ENCODE results near the gene ENTREP3. TPM values are rescaled to one million over a fixed set of nuclear protein-coding genes. Genes with fewer than 3 reads are reported as not detected.
"Not testable (repeated sequence)": the region's sequence is repeated elsewhere in the genome, so short reads cannot be mapped to it uniquely, and the experiment has no call there.

ENTREP3 gene
- total and polyA plus RNA-seq, 10 donors: 6.5 to 19.3 (median 11.9) TPM

DNA sequence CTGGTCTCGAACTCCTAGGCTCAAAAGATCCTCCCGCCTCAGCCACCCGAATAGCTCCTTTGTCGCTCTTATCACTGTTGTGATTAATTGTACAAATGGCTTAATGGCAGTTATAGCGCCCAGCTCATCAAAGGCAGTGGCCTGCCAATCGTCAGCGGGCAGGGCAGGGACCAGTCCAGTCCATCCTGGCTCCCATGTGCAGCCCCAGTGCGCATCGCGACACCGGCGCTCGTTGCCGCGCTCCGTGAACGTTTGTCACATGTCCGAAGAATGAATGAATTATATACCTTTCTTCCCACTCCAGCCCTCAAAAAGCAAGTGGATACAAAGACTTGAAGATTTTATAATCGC is 28.4 kb downstream of the ENTREP3 start:
- Histone ChIP-seq H3K9me3 (no peaks in the 10 kb centered on the region), H3K4me1 (peaks cover 7 to 63% (median 47%) of the 10 kb centered on the region in 6 donors), H3K27me3 (replicated peaks in 1 of 7) (no peaks in the 10 kb centered on the region), H3K27ac (peak overlapping the region; percentile 71 to 90 (median 90)), H3K36me3 (no peaks in the 10 kb centered on the region), H3K4me3 (peak overlapping the region; percentile 52 to 81 (median 62))
- TF ChIP-seq, protein P1, sequence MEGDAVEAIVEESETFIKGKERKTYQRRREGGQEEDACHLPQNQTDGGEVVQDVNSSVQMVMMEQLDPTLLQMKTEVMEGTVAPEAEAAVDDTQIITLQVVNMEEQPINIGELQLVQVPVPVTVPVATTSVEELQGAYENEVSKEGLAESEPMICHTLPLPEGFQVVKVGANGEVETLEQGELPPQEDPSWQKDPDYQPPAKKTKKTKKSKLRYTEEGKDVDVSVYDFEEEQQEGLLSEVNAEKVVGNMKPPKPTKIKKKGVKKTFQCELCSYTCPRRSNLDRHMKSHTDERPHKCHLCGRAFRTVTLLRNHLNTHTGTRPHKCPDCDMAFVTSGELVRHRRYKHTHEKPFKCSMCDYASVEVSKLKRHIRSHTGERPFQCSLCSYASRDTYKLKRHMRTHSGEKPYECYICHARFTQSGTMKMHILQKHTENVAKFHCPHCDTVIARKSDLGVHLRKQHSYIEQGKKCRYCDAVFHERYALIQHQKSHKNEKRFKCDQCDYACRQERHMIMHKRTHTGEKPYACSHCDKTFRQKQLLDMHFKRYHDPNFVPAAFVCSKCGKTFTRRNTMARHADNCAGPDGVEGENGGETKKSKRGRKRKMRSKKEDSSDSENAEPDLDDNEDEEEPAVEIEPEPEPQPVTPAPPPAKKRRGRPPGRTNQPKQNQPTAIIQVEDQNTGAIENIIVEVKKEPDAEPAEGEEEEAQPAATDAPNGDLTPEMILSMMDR (IDR thresholded peaks at IDR 0.05 in 8 of 11, conservative IDR thresholded peaks at IDR 0.05 in 3 of 11): peak in 6 of 11 experiments; percentile 0 to 30 (median 26)
- TF ChIP-seq POLR2AphosphoS5 (IDR thresholded peaks at IDR 0.05): no peak
- WGBS, 5 donors: 0 to 1% (median 0%) methylated on average over 19 of the region's 19 CpGs
- intact Hi-C loops (cut with DNase I; ENCODE audit: low total_unique reads): loop anchor here (10.0 kb wide), 1 partner anchor 52 kb away; the partner anchor contains the start of genes KRTCAP2 and TRIM46
- peak; percentile 89 for DNase-seq

DNA sequence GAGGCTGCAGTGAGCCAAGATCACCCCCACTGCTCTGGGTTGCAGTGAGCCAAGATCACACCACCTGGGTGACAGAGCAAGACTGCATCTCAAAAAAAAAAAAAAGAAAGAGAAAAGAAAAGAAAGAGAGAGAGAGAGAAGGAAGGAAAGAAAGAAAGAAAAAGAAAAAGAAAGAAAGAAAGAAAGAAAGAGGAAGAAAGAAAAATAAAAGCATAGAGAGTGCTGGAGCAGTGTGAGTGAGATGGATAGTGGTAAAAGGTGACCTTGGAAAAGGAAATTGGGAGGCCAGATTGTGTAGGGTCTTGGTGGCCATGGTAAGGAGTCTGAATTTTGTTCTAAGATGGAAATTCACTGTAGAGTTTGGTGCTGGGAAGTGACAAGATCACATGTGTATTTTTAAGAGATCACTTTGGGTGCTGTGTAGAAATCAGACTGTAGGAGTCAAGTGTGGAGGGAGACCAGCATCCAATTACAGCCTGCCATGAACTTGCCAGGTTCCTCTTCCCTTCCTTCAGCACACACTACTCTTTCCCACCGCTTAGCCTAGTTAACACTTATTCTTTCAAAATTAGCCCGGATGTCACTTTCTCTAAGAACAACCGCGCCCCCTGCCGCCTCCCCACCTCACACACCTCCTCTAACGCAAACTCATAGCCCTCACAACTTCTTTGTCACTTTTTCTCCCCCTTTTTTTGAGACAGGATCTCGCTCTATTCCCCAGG is 28.9 kb downstream of the ENTREP3 start:
- Histone ChIP-seq H3K4me1 (peaks cover 7 to 68% (median 49%) of the 10 kb centered on the region in 6 donors), H3K36me3 (no peaks in the 10 kb centered on the region), H3K4me3 (peak overlapping the region; percentile 52 to 81 (median 62)), H3K9me3 (no peaks in the 10 kb centered on the region), H3K27ac (peak overlapping the region; percentile 71 to 90 (median 90)), H3K27me3 (replicated peaks in 1 of 7) (no peaks in the 10 kb centered on the region)
- 0 to 1% (median 0%) methylated on average over 7 of the region's 7 CpGs for WGBS, 5 donors
- intact Hi-C loops (cut with DNase I; ENCODE audit: low total_unique reads): loop anchor here (10.0 kb wide), 1 partner anchor 52 kb away; the partner anchor contains the start of genes KRTCAP2 and TRIM46
- TF ChIP-seq, protein P1 (IDR thresholded peaks at IDR 0.05 in 8 of 11, conservative IDR thresholded peaks at IDR 0.05 in 3 of 11): peak; percentile 46 to 93 (median 79)
- no peak for TF ChIP-seq POLR2A (IDR thresholded peaks at IDR 0.05)
- peak in 1 of 3 donors; percentile 9 for TF ChIP-seq POLR2AphosphoS5 (IDR thresholded peaks at IDR 0.05)
- peak; percentile 92 for DNase-seq

DNA sequence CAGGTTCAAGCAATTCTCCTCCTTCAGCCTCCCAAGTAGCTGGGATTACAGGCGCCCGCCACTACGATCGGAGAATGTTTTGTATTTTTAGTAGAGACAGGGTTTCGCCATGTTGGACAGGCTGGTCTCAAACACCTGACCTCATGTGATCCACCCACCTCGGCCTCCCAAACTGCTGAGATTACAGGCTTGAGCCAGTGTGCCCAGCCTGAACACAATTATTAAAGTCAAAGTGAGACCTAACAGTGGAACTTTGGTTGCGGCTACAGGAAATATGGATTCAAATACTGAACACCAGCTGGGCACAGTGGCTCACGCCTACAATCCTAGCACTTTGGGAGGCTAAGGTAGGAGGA is 29.9 kb downstream of the ENTREP3 start:
- not testable (repeated sequence) for H3K9me3 ChIP-seq; H3K27me3 ChIP-seq (replicated peaks in 1 of 7); DNase-seq; H3K4me3 ChIP-seq; H3K36me3 ChIP-seq
- WGBS, 5 donors: 88 to 94% (median 93%) methylated on average over 8 of the region's 8 CpGs
- intact Hi-C loops (cut with DNase I; ENCODE audit: low total_unique reads): loop anchor here (10.0 kb wide), 1 partner anchor 51 kb away; the partner anchor contains the start of genes KRTCAP2 and TRIM46
- Histone ChIP-seq H3K27ac (peak overlapping the region in 4 of 8 donors; percentile 89 to 90 (median 90)), H3K4me1 (peaks cover 7 to 77% (median 51%) of the 10 kb centered on the region in 6 donors)

DNA sequence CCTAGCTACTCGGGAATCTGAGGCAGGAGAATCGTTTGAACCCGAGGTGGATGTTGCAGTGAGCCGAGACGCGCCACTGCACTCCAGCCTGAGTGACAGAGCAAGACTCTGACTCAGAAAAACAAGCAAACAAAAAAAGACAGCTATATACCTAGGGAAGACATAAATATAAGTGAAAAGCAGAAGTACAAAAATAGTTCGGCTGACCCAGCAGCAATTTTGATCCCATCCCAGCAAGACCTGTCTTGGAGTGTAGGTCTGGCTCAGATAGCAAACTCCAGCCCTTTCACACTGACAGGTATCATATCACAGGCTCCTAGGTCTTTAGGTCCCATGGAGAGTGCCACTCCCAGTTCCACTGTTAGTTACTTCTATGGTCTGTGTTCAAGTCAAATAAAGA is 32.2 kb downstream of the ENTREP3 start:
- Histone ChIP-seq H3K27me3 (replicated peaks in 1 of 7) (no peaks in the 10 kb centered on the region), H3K4me1 (peaks cover 7 to 91% (median 54%) of the 10 kb centered on the region in 6 donors), H3K27ac (peak overlapping the region in 3 of 8 donors; percentile 10 to 56 (median 30)), H3K4me3 (no peak overlapping the region), H3K9me3 (no peaks in the 10 kb centered on the region), H3K36me3 (no peaks in the 10 kb centered on the region)
- 40 to 58% (median 52%) methylated on average over 7 of the region's 7 CpGs for WGBS, 5 donors
- TF ChIP-seq, protein P1 (IDR thresholded peaks at IDR 0.05 in 8 of 11, conservative IDR thresholded peaks at IDR 0.05 in 3 of 11): no peak
- TF ChIP-seq POLR2AphosphoS5 (IDR thresholded peaks at IDR 0.05) (no peak), POLR2A (IDR thresholded peaks at IDR 0.05) (no peak)
- intact Hi-C loops (cut with DNase I; ENCODE audit: low total_unique reads): loop anchor here (10.0 kb wide), 1 partner anchor 48 kb away; the partner anchor contains the start of genes KRTCAP2 and TRIM46
- no peak for DNase-seq

DNA sequence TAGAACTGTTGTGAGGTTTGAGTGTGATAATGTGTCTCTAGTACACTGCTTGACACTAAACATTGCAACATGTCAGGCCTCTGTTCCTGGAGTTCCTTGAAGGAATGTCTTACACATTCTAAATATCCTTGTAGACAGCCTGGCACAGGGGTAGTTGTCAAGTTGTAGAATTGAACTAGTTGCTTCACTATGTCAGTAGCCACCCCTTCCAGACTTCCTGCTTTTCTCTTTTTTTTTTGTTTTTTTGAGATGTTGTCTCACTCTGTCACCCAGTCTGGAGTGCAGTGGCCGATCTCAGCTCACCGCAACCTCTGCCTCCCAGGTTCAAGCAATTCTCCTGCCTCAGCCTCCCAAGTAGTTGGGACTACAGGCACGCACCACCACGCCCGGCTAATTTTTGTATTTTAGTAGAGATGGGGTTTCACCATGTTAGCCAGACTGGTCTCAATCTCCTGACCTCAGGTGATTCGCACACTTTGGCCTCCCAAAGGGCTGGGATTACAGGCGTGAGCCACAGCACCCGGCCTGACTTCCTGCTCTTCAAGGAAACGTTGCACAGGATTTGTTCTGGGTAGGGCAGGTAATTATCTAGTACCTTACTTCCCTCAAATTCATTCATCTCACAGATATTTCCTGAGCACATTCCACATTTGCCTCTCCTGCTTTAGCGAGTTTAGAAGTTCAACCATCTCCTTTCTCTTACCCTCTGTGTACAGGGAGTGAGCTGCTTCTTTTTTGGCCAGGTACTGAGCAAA is 34.9 kb downstream of the ENTREP3 start:
- intact Hi-C loops (cut with DNase I; ENCODE audit: low total_unique reads): loop anchor here (10.0 kb wide), 1 partner anchor 46 kb away; the partner anchor contains the start of genes KRTCAP2 and TRIM46
- DNase-seq; H3K4me3 ChIP-seq; H3K9me3 ChIP-seq; H3K27me3 ChIP-seq (replicated peaks in 1 of 7): not testable (repeated sequence)
- Histone ChIP-seq H3K36me3 (peaks cover 0 to 13% (median 0%) of the 10 kb centered on the region in 6 donors), H3K4me1 (peaks cover 5 to 71% (median 35%) of the 10 kb centered on the region in 6 donors), H3K27ac (peak overlapping the region in 6 of 8 donors; percentile 18 to 82 (median 72))
- 69 to 83% (median 76%) methylated on average over 10 of the region's 10 CpGs for WGBS, 5 donors
